ENCODE results near the gene CTNNA1.
"Not testable (repeated sequence)": the region's sequence is repeated elsewhere in the genome, so short reads cannot be mapped to it uniquely, and the experiment has no call there.

The CTNNA1 gene

GRCh38 chr5:138752951-138753793 lies at the start of gene CTNNA1:
Gene CTNNA1, plus strand, starts transcription at chr5:138753425. Its CDS starts 28,500 bp downstream, at chr5:138781925.
- DNase-seq (ENCODE audit: low read depth): peak; percentile 53

- not testable (repeated sequence) for DNase-seq (ENCODE audit: low read depth)
These were observed 49.4 kb upstream of the CTNNA1 start for GRCh38 chr5:138703777-138704176.

GRCh38 chr5:138705007-138705406 lies 48.2 kb upstream of the CTNNA1 start:
- no peak for DNase-seq (ENCODE audit: low read depth)

- no peak for DNase-seq (ENCODE audit: low read depth)
These were observed 47.7 kb upstream of the CTNNA1 start for GRCh38 chr5:138705567-138705966.

- no peak for DNase-seq (ENCODE audit: low read depth)
These were observed 46.4 kb upstream of the CTNNA1 start for GRCh38 chr5:138706655-138707480.

- DNase-seq (ENCODE audit: low read depth): no peak
These were observed 44.4 kb upstream of the CTNNA1 start for GRCh38 chr5:138708791-138709190.

- DNase-seq (ENCODE audit: low read depth): no peak
These were observed 44.0 kb upstream of the CTNNA1 start for GRCh38 chr5:138709202-138709601.

GRCh38 chr5:138711087-138711486 lies 42.1 kb upstream of the CTNNA1 start:
- DNase-seq (ENCODE audit: low read depth): no peak

- DNase-seq (ENCODE audit: low read depth): no peak
These were observed 41.4 kb upstream of the CTNNA1 start for GRCh38 chr5:138711811-138712210.

GRCh38 chr5:138712324-138712723 lies 40.9 kb upstream of the CTNNA1 start:
- no peak for DNase-seq (ENCODE audit: low read depth)

- DNase-seq (ENCODE audit: low read depth): no peak
These were observed 40.4 kb upstream of the CTNNA1 start for GRCh38 chr5:138712791-138713190.

GRCh38 chr5:138713247-138713646 lies 40.0 kb upstream of the CTNNA1 start:
- DNase-seq (ENCODE audit: low read depth): no peak

GRCh38 chr5:138714694-138715093 lies 38.5 kb upstream of the CTNNA1 start:
- no peak for DNase-seq (ENCODE audit: low read depth)

GRCh38 chr5:138715931-138716432 lies 37.2 kb upstream of the CTNNA1 start:
- DNase-seq (ENCODE audit: low read depth): not testable (repeated sequence)

GRCh38 chr5:138716456-138716924 lies 36.7 kb upstream of the CTNNA1 start:
- no peak for DNase-seq (ENCODE audit: low read depth)

GRCh38 chr5:138717399-138717798 lies 35.8 kb upstream of the CTNNA1 start:
- DNase-seq (ENCODE audit: low read depth): no peak

GRCh38 chr5:138719811-138720210 lies 33.4 kb upstream of the CTNNA1 start:
- DNase-seq (ENCODE audit: low read depth): no peak

- DNase-seq (ENCODE audit: low read depth): no peak
These were observed 32.4 kb upstream of the CTNNA1 start for GRCh38 chr5:138720840-138721239.

- no peak for DNase-seq (ENCODE audit: low read depth)
These were observed 31.2 kb upstream of the CTNNA1 start for GRCh38 chr5:138721979-138722378.

GRCh38 chr5:138722544-138723177 lies 30.6 kb upstream of the CTNNA1 start:
- DNase-seq (ENCODE audit: low read depth): no peak

GRCh38 chr5:138724470-138725146 lies 28.6 kb upstream of the CTNNA1 start:
- no peak for DNase-seq (ENCODE audit: low read depth)

Measured in stimulated activated CD8-positive, alpha-beta memory T cell treated with anti-CD3 and anti-CD28 coated beads, Interleukin-12 subunit alpha, Interleukin-12 subunit beta, amount 100 ng/mL, for 4 hours (primary cell).